HepG2 (cell line): ENCODE measurements around the gene DNAJA3. TPM values are rescaled to one million over a fixed set of nuclear protein-coding genes. Genes with fewer than 3 reads are reported as not detected.
A peak's percentile ranks its signal among the peaks of the same experiment; 100 is the strongest.

Experiments used
- BORCS8-MEF2B ChIP-seq: sonication (generic); formaldehyde crosslinking; IDR thresholded peaks from 2 replicates; pipeline ENCODE4 v1.8.0; 2022; ENCODE audit warnings: mild to moderate bottlenecking, missing genetic modification reagents
- NR2C2 ChIP-seq: sonication (generic); formaldehyde crosslinking; IDR thresholded peaks from 2 replicates; pipeline ENCODE4 v1.4.0; 2020; ENCODE audit warnings: missing genetic modification reagents, mild to moderate bottlenecking, moderate library complexity, borderline replicate concordance
- SPEN ChIP-seq: sonication (generic); formaldehyde crosslinking; IDR thresholded peaks from 2 replicates; pipeline ENCODE4 v1.5.1; 2020; ENCODE audit warnings: low read depth, mild to moderate bottlenecking, missing genetic modification reagents
- ZMYM2 ChIP-seq: sonication (generic); formaldehyde crosslinking; IDR thresholded peaks from 2 replicates; pipeline ENCODE4 v1.8.0; 2022; ENCODE audit warnings: mild to moderate bottlenecking, missing genetic modification reagents
- ZSCAN21 ChIP-seq: sonication (generic); formaldehyde crosslinking; IDR thresholded peaks from 2 replicates; pipeline ENCODE4 v1.8.0; 2022; ENCODE audit warnings: mild to moderate bottlenecking, missing genetic modification reagents, moderate library complexity, borderline replicate concordance
- polyA plus RNA-seq, 8 experiments: library from polyadenylated mRNA; depleted of rRNA in 3 of 8; stranded (reverse) in 7 of 8; unstranded in 1 of 8; fragments of >200 nt; fragmentation: Illumina TruSeq in 4 of 8; extraction: Trizol in 4 of 8; gene quantifications; 2 replicates each; pipeline versions ENCODE4 v1.2.1 to v1.2.3, GENCODE V29; 2011 to 2016; ENCODE audit warnings: low read depth in 4 of 8, missing spikeins in 1 of 8, mixed read lengths in 1 of 8; ENCODE audit not compliant: insufficient read depth in 1 of 8
- total RNA-seq, 5 experiments: library from RNA; depleted of rRNA; stranded (reverse); fragments of >200 nt; fragmentation: Illumina TruSeq; extraction: Trizol; gene quantifications; 2 replicates each; pipeline ENCODE4 v1.2.3, GENCODE V29; 2016; ENCODE audit warnings: low read depth in 1 of 5
- TF ChIP-seq, protein P1 (sequence below): sonication (generic); formaldehyde crosslinking; IDR thresholded peaks from 2 replicates; pipeline ENCODE4 v1.4.0; 2020; ENCODE audit warnings: low read depth, missing genetic modification reagents
- TF ChIP-seq, protein P2 (sequence below): sonication (generic); formaldehyde crosslinking; IDR thresholded peaks from 2 replicates; pipeline ENCODE4 v1.4.0; 2020; ENCODE audit warnings: missing genetic modification reagents, borderline replicate concordance
- TF ChIP-seq, protein P3 (sequence below): IDR thresholded peaks from 2 replicates; pipeline ENCODE4 v1.6.1; 2018; ENCODE audit warnings: missing genetic modification reagents, mild to moderate bottlenecking, missing compliant biosample characterization
- TF ChIP-seq, protein P4 (sequence below): sonication (generic); formaldehyde crosslinking; IDR thresholded peaks from 2 replicates; pipeline ENCODE4 v1.4.0; 2020; ENCODE audit warnings: missing genetic modification reagents
- TF ChIP-seq, protein P5 (sequence below): sonication (generic); formaldehyde crosslinking; IDR thresholded peaks from 2 replicates; pipeline ENCODE4 v1.5.0; 2020; ENCODE audit warnings: missing genetic modification reagents, mild to moderate bottlenecking, borderline replicate concordance

The DNAJA3 gene
- total and polyA plus RNA-seq, 2 of the 13 experiments (the other 11 are each of a cell fraction or from before 2014, with no cell fraction given): 77.0 to 83.3 TPM

DNA sequence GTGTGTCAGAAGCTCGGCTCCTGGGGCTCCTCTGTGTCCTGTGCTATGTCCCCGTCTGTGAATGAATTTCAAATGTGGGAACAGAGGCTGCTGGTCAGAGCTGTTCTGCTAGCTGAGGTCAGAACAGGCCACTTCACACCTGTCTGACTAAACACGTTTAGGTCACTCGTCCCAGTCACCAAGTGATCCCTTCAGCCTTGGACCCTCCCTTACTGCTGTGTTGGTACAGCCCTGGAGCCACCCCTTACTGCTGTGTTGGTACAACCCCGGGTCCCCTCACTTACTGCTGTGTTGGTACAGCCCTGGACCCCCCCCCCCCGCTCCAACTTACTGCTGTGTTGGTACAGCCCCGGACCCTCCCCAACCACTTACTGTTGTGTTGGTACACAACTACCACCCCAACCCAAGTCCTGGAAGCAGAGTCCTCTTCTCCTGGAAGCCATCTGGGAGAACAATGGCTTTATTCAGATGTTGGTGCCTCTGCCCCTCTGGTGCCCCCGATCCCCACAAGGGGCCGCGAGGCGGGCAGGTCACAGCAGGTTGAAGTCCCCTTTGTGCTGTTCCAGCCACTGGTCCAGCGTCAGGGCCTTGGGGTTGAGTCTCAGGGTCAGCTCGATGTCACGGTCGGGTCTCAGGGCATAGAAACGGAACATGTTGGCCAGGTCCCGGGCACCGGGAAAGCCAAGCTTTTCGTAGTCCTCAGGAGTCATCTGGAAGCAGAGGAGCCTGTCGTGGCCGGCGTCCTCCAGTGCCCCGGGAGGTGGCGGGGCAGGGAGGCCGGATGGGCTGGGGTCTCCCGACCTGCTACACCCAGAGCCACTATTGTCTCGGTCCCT, 35.8 kb downstream of the DNAJA3 start (continued):
- TF ChIP-seq, protein P1, sequence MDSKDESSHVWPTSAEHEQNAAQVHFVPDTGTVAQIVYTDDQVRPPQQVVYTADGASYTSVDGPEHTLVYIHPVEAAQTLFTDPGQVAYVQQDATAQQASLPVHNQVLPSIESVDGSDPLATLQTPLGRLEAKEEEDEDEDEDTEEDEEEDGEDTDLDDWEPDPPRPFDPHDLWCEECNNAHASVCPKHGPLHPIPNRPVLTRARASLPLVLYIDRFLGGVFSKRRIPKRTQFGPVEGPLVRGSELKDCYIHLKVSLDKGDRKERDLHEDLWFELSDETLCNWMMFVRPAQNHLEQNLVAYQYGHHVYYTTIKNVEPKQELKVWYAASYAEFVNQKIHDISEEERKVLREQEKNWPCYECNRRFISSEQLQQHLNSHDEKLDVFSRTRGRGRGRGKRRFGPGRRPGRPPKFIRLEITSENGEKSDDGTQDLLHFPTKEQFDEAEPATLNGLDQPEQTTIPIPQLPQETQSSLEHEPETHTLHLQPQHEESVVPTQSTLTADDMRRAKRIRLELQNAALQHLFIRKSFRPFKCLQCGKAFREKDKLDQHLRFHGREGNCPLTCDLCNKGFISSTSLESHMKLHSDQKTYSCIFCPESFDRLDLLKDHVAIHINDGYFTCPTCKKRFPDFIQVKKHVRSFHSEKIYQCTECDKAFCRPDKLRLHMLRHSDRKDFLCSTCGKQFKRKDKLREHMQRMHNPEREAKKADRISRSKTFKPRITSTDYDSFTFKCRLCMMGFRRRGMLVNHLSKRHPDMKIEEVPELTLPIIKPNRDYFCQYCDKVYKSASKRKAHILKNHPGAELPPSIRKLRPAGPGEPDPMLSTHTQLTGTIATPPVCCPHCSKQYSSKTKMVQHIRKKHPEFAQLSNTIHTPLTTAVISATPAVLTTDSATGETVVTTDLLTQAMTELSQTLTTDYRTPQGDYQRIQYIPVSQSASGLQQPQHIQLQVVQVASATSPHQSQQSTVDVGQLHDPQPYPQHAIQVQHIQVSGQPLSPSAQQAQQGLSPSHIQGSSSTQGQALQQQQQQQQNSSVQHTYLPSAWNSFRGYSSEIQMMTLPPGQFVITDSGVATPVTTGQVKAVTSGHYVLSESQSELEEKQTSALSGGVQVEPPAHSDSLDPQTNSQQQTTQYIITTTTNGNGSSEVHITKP (CRISPR knock-in tag): peak; percentile 100
- TF ChIP-seq ZMYM2 (CRISPR knock-in tag): peak; percentile 93
- TF ChIP-seq BORCS8-MEF2B (CRISPR knock-in tag): peak; percentile 73
- peak; percentile 64; the same call in 1 of the 2 replicates for TF ChIP-seq ZSCAN21 (CRISPR knock-in tag)
- TF ChIP-seq, protein P2, sequence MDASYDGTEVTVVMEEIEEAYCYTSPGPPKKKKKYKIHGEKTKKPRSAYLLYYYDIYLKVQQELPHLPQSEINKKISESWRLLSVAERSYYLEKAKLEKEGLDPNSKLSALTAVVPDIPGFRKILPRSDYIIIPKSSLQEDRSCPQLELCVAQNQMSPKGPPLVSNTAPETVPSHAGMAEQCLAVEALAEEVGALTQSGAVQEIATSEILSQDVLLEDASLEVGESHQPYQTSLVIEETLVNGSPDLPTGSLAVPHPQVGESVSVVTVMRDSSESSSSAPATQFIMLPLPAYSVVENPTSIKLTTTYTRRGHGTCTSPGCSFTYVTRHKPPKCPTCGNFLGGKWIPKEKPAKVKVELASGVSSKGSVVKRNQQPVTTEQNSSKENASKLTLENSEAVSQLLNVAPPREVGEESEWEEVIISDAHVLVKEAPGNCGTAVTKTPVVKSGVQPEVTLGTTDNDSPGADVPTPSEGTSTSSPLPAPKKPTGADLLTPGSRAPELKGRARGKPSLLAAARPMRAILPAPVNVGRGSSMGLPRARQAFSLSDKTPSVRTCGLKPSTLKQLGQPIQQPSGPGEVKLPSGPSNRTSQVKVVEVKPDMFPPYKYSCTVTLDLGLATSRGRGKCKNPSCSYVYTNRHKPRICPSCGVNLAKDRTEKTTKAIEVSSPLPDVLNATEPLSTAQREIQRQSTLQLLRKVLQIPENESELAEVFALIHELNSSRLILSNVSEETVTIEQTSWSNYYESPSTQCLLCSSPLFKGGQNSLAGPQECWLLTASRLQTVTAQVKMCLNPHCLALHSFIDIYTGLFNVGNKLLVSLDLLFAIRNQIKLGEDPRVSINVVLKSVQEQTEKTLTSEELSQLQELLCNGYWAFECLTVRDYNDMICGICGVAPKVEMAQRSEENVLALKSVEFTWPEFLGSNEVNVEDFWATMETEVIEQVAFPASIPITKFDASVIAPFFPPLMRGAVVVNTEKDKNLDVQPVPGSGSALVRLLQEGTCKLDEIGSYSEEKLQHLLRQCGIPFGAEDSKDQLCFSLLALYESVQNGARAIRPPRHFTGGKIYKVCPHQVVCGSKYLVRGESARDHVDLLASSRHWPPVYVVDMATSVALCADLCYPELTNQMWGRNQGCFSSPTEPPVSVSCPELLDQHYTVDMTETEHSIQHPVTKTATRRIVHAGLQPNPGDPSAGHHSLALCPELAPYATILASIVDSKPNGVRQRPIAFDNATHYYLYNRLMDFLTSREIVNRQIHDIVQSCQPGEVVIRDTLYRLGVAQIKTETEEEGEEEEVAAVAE (CRISPR knock-in tag): peak; percentile 10; the same call in 1 of the 2 replicates
- TF ChIP-seq, protein P3, sequence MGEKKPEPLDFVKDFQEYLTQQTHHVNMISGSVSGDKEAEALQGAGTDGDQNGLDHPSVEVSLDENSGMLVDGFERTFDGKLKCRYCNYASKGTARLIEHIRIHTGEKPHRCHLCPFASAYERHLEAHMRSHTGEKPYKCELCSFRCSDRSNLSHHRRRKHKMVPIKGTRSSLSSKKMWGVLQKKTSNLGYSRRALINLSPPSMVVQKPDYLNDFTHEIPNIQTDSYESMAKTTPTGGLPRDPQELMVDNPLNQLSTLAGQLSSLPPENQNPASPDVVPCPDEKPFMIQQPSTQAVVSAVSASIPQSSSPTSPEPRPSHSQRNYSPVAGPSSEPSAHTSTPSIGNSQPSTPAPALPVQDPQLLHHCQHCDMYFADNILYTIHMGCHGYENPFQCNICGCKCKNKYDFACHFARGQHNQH (CRISPR knock-in tag): peak; percentile 92; the same call in 1 of the 2 replicates
- TF ChIP-seq, protein P4, sequence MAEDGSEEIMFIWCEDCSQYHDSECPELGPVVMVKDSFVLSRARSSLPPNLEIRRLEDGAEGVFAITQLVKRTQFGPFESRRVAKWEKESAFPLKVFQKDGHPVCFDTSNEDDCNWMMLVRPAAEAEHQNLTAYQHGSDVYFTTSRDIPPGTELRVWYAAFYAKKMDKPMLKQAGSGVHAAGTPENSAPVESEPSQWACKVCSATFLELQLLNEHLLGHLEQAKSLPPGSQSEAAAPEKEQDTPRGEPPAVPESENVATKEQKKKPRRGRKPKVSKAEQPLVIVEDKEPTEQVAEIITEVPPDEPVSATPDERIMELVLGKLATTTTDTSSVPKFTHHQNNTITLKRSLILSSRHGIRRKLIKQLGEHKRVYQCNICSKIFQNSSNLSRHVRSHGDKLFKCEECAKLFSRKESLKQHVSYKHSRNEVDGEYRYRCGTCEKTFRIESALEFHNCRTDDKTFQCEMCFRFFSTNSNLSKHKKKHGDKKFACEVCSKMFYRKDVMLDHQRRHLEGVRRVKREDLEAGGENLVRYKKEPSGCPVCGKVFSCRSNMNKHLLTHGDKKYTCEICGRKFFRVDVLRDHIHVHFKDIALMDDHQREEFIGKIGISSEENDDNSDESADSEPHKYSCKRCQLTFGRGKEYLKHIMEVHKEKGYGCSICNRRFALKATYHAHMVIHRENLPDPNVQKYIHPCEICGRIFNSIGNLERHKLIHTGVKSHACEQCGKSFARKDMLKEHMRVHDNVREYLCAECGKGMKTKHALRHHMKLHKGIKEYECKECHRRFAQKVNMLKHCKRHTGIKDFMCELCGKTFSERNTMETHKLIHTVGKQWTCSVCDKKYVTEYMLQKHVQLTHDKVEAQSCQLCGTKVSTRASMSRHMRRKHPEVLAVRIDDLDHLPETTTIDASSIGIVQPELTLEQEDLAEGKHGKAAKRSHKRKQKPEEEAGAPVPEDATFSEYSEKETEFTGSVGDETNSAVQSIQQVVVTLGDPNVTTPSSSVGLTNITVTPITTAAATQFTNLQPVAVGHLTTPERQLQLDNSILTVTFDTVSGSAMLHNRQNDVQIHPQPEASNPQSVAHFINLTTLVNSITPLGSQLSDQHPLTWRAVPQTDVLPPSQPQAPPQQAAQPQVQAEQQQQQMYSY (CRISPR knock-in tag): peak; percentile 78
- TF ChIP-seq, protein P5, sequence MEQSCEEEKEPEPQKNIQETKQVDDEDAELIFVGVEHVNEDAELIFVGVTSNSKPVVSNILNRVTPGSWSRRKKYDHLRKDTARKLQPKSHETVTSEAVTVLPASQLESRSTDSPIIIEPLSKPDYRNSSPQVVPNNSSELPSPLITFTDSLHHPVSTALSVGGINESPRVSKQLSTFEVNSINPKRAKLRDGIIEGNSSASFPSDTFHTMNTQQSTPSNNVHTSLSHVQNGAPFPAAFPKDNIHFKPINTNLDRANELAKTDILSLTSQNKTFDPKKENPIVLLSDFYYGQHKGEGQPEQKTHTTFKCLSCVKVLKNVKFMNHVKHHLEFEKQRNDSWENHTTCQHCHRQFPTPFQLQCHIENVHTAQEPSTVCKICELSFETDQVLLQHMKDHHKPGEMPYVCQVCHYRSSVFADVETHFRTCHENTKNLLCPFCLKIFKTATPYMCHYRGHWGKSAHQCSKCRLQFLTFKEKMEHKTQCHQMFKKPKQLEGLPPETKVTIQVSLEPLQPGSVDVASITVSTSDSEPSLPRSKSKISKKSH (CRISPR knock-in tag): 0 out of 2 replicates have a peak, but pooled peaks have one; percentile 33
- TF ChIP-seq SPEN (CRISPR knock-in tag): peak; percentile 21; the same call in 1 of the 2 replicates
- peak; percentile 89 for TF ChIP-seq NR2C2 (CRISPR knock-in tag)
